NK-92 treated with Interleukin-12 subunit alpha and Interleukin-12 subunit beta, amount 100 ng/mL, for 24 hours (cell line): ENCODE results near the gene RNF5.
"Not testable (repeated sequence)": the region's sequence is repeated elsewhere in the genome, so short reads cannot be mapped to it uniquely, and the experiment has no call there.

Experiments
- DNase-seq: peaks from one replicate; lab custom pipeline; 2025; lab: John Stamatoyannopoulos, UW

Gene RNF5

GRCh38 chr6:32177788-32178546 is at the start of gene RNF5:
RNF5 (plus strand) TSS chr6:32178405; CDS start chr6:32178512, 107 bp downstream.
- DNase-seq, result peak; percentile 94

- no peak for DNase-seq
These were observed 49.4 kb upstream of the RNF5 start for GRCh38 chr6:32128751-32129296.

GRCh38 chr6:32129297-32130088 is 48.7 kb upstream of the RNF5 start:
- no peak for DNase-seq

- DNase-seq, result no peak
These were observed 46.7 kb upstream of the RNF5 start for GRCh38 chr6:32131439-32131948.

GRCh38 chr6:32132110-32132509 is 46.1 kb upstream of the RNF5 start:
- DNase-seq, result no peak

GRCh38 chr6:32133786-32134185 is 44.4 kb upstream of the RNF5 start:
- DNase-seq, result no peak

GRCh38 chr6:32137454-32137853 is 40.8 kb upstream of the RNF5 start:
- DNase-seq, result no peak

- DNase-seq, result no peak
These were observed 38.6 kb upstream of the RNF5 start for GRCh38 chr6:32139590-32139989.

- no peak for DNase-seq
These were observed 37.7 kb upstream of the RNF5 start for GRCh38 chr6:32140420-32141046.

- DNase-seq, result not testable (repeated sequence)
These were observed 34.0 kb upstream of the RNF5 start for GRCh38 chr6:32144238-32144637.

GRCh38 chr6:32146287-32146686 is 31.9 kb upstream of the RNF5 start:
- no peak for DNase-seq

- no peak for DNase-seq
These were observed 31.5 kb upstream of the RNF5 start for GRCh38 chr6:32146687-32147086.

GRCh38 chr6:32147401-32148132 is 30.6 kb upstream of the RNF5 start:
- DNase-seq, result no peak

GRCh38 chr6:32148289-32149091 is 29.7 kb upstream of the RNF5 start:
- no peak for DNase-seq

GRCh38 chr6:32149092-32149755 is 29.0 kb upstream of the RNF5 start:
- DNase-seq, result no peak

- no peak for DNase-seq
These were observed 28.0 kb upstream of the RNF5 start for GRCh38 chr6:32149932-32150870.

- no peak for DNase-seq
These were observed 26.9 kb upstream of the RNF5 start for GRCh38 chr6:32151181-32151862.
